ENCODE data around the gene PAX5. TPM values are rescaled to one million over a fixed set of nuclear protein-coding genes. Genes with fewer than 3 reads are reported as not detected.
A peak's percentile ranks its signal among the peaks of the same experiment; 100 is the strongest.

PAX5 gene
- total RNA-seq, 2 experiments from 2014 or later = 0.95 to 1.1 TPM

DNA sequence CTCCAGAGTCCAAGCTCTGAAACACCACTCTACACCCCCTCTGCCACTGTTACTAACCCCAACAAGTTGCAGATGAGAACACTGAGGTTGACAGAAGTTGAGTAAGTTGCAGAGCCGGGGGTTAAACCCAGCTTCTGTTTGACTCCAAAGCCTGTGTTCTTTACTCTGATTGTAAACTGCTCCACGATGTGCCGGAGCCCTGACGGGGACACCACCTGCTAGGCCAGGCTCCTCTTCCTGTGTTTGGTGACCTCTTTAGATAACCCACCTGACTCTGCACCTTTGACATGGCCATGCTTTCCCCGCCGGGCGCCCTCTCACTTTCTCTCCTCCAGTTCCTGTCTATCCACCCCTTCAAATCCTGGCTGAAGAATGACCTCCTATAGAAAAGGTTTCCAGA, 96.7 kb downstream of the PAX5 start:
- DNase-seq (no peak), ATAC-seq (no peak)
- Mint-ChIP-seq H3K4me1 (ENCODE audit: low read depth) (no peaks in the 10 kb centered on the region), H3K27ac (no peak overlapping the region), H3K36me3 (ENCODE audit: low read depth) (no peaks in the 10 kb centered on the region), H3K27me3 (peaks cover 10% of the 10 kb centered on the region), H3K4me3 (no peak overlapping the region), H3K9me3 (peaks cover under 1% of the 10 kb centered on the region)
- intact Hi-C loops (cut with micrococcal nuclease) = no loop called here
- TF ChIP-seq, protein P1, sequence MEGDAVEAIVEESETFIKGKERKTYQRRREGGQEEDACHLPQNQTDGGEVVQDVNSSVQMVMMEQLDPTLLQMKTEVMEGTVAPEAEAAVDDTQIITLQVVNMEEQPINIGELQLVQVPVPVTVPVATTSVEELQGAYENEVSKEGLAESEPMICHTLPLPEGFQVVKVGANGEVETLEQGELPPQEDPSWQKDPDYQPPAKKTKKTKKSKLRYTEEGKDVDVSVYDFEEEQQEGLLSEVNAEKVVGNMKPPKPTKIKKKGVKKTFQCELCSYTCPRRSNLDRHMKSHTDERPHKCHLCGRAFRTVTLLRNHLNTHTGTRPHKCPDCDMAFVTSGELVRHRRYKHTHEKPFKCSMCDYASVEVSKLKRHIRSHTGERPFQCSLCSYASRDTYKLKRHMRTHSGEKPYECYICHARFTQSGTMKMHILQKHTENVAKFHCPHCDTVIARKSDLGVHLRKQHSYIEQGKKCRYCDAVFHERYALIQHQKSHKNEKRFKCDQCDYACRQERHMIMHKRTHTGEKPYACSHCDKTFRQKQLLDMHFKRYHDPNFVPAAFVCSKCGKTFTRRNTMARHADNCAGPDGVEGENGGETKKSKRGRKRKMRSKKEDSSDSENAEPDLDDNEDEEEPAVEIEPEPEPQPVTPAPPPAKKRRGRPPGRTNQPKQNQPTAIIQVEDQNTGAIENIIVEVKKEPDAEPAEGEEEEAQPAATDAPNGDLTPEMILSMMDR (IDR thresholded peaks at IDR 0.05) = no peak
- POLR2A ChIA-PET = interaction anchor here (0.6 to 0.9 kb wide), 2 partner anchors 38 to 63 kb away, joined by 3 to 4 read pairs; no protein-coding TSS in a partner anchor
- CTCF ChIA-PET = interaction anchor here (2.5 kb wide), 1 partner anchor 64 kb away, joined by 9 read pairs; no protein-coding TSS in a partner anchor

- H3K27ac Mint-ChIP-seq = no peak overlapping the region
Measured at GRCh38 chr9:36936498-36936831, 97.6 kb downstream of the PAX5 start.

GRCh38 chr9:36935768-36936497, 98.1 kb downstream of the PAX5 start:
- DNase-seq (no peak), ATAC-seq (no peak)
- ChIA-PET POLR2A (no interaction called here), CTCF (interaction anchor here (1.6 kb wide), 1 partner anchor 63 kb away, joined by 7 read pairs; no protein-coding TSS in a partner anchor)
- Mint-ChIP-seq H3K27me3 (peaks cover 14% of the 10 kb centered on the region), H3K4me3 (no peak overlapping the region), H3K36me3 (ENCODE audit: low read depth) (no peaks in the 10 kb centered on the region), H3K27ac (no peak overlapping the region), H3K9me3 (peaks cover 3% of the 10 kb centered on the region), H3K4me1 (ENCODE audit: low read depth) (no peaks in the 10 kb centered on the region)
- TF ChIP-seq, protein P1 (IDR thresholded peaks at IDR 0.05) = no peak
- intact Hi-C loops (cut with micrococcal nuclease) = no loop called here

More at GRCh38 chr9:36936498-36936831, 97.6 kb downstream of the PAX5 start:
- Mint-ChIP-seq H3K4me1 (ENCODE audit: low read depth) (no peaks in the 10 kb centered on the region), H3K9me3 (peaks cover 3% of the 10 kb centered on the region), H3K27me3 (peaks cover 12% of the 10 kb centered on the region), H3K36me3 (ENCODE audit: low read depth) (no peaks in the 10 kb centered on the region), H3K4me3 (no peak overlapping the region)
- intact Hi-C loops (cut with micrococcal nuclease) = no loop called here
- ATAC-seq = no peak
- CTCF ChIA-PET = interaction anchor here (1.6 kb wide), 1 partner anchor 64 kb away, joined by 7 read pairs; no protein-coding TSS in a partner anchor
- no peak for DNase-seq
- POLR2A ChIA-PET = no interaction called here
- TF ChIP-seq, protein P1 (IDR thresholded peaks at IDR 0.05) = no peak

- intact Hi-C loops (cut with micrococcal nuclease) = no loop called here
Measured at GRCh38 chr9:36935332-36935731, 98.7 kb downstream of the PAX5 start.

More at GRCh38 chr9:36935332-36935731, 98.7 kb downstream of the PAX5 start:
- Mint-ChIP-seq H3K27me3 (peaks cover 15% of the 10 kb centered on the region), H3K4me1 (ENCODE audit: low read depth) (no peaks in the 10 kb centered on the region), H3K27ac (no peak overlapping the region), H3K9me3 (peaks cover 3% of the 10 kb centered on the region), H3K4me3 (no peak overlapping the region), H3K36me3 (ENCODE audit: low read depth) (no peaks in the 10 kb centered on the region)
- ATAC-seq = peak; percentile 51
- POLR2A ChIA-PET = no interaction called here
- peak; percentile 24 for DNase-seq
- CTCF ChIA-PET = interaction anchor here (1.6 kb wide), 1 partner anchor 62 kb away, joined by 7 read pairs; no protein-coding TSS in a partner anchor
- TF ChIP-seq, protein P1 (IDR thresholded peaks at IDR 0.05) = no peak
